HG02678 (cell line): ENCODE measurements around the gene CTDSPL.
"Not testable (repeated sequence)": the region's sequence is repeated elsewhere in the genome, so short reads cannot be mapped to it uniquely, and the experiment has no call there.

ENCODE experiments used
- ATAC-seq: cut with Tn5 transposase; IDR thresholded peaks from one replicate; pipeline ENCODE4 v1.9.1; 2021; ENCODE audit warnings: mild to moderate bottlenecking, moderate library complexity; ENCODE audit not compliant: unreplicated experiment

The CTDSPL gene

DNA sequence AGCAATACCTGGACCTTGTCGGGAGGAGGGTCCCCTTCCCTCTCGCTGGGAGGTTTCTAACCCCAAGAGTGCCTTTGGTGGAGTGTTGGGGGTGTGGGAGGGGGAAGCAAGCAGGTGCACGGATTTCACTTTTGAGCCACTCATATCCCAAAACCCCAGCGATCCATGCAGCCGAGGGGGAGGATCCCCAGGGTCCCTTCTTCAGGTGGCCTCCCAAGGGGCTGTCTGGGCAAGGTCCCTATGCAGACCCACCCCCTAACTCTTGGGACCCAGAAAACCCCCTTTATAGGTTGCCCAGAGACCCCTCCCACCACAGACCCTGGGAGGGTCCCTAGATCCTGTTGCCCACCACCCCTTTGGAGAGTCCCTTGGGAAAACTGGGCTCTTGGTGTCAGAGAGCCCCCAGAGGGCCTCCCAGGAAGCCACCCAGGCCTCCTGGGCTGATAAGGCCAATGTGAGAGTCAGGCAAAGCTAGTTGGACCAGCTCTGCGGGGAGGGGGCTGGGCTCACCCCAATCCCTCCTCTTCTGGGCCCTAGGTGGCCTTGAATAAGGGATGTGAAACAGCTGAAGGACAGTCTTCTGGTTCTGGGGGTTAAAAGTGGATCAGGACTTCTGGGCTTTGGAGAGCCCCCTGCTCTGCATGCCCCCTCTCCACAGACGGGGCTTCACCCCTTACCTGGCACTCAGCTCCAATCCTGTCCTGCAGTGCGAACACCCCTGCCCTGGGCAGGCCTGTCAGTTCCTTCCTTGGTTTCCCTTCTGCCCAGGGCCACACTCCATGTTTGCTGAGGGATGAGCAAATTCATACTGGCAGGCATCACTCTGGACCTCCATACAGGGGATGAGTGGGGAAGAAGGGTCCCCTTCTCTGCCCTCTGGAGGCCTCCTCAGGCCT, 168.7 kb downstream of the CTDSPL start:
- ATAC-seq = no peak

DNA sequence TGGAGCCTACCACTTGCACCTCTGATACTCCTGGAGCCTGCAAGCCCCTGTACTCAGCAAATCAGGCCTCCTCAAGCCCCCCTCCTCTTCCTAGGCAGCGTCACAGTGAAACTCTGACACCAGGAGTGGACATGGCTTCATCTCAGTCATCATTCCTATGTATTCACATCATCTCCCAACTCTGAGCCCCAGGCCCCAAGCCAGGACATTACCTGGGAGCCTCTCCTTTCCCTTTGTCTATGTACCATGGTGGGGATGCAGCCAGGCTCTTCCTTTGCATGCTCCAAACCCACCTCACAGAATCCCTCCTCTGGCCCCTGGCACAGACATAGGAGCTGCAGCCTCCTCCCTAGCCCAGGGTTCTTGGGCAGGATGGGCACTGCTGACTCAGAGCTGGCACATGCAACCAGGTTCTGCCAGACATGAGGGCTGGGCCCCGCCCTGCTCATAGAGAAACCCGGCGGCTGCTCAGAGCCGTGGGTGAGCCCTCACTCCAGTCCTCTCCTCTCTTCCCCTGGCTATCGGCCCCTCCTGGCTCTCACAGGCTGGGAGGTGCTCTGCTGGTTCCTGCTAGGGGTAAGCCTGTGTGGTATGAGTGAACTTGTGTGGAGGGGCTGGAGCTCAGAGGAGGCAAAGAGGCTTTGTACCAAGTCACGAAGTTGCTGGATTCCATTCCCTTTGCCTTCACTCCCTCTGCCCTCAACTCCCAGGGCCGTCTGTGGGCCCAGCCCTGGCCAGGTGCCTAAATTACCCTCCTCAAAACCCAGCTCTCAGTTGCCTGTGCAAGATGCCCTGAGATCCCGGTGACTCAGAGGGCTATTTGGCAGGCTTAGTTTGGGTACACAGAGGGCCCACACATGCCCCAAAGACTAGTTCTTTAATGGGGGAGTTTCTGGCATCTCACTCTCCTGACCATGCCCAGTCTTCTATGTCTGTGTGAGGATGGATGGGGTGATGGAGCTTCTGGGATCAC, 169.6 kb downstream of the CTDSPL start:
- no peak for ATAC-seq

DNA sequence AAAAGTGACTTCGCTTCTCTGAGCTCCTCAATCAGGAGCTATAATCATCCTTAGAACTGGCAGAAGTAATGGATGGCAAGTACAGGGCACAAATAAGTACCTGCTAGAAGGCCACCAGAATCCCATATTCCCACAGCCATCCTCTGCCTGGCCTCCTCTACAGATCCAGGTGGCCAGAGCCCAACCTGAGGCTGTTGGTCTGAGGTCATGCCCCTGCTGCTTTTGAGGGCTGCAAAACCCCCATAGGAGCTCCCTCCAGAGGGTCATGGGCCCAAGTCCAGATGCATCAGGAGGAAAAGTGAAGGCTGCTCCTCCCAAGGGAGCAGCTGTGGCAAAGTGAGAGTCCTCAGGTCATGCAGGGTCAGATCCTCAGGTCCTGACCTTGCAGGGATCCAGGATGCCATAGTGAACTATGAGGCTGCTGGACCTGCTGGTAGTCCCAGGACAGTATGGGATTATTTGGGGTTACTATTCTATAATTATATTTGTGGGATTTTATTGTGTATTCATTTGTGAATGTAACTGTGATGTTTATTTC, 170.7 kb downstream of the CTDSPL start:
- no peak for ATAC-seq

DNA sequence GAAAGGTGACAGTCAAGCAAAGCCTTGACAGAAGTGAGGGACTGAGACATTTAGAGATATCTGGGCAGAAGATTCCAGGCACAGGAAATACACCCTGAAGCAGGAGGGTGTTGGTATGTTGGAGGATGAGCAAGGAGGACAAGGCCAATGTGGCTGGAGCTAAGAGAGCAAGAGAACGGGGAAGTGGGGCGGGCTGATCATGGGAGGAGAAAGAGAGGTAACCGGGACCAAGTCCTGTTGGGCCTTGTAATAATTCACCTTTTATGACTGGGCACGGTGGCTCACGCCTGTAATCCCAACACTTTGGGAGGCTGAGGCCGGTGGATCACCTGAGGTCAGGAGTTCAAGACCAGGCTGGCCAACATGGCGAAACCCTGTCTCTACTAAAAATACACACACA, 171.9 kb downstream of the CTDSPL start:
- ATAC-seq = not testable (repeated sequence)
